Measurements from ENCODE around the gene GDF2. TPM values are rescaled to one million over a fixed set of nuclear protein-coding genes. Genes with fewer than 3 reads are reported as not detected.

GDF2 gene
- total RNA-seq, 2 donors from 2014 or later = not detected

DNA sequence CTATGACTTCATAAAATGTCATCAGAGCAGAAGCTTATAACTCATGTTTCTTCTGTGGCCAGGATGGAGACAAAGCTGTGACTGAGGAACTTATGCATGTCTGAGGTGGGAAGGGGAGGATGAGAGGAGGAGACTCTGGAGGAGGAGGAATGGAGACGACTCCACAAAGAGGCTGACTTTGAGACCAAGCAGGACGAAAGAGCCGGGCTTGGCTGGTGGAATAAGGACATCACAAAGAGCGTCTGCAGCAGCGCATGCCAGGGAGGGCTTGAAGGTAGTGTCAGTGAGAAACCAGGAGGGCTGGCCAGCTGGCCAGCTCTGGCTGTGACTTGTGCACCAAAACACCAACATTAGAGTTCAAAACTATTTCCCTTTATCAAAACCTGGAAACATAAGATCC, 6.1 kb upstream of the GDF2 start:
- peaks cover 0 to 12% of the 10 kb centered on the region in 2 donors for H3K4me1 ChIP-seq (ENCODE audit: control insufficient read depth in 1 of 2, low read depth in 2 of 2)
- DNase-seq (ENCODE audit: low spot score) = no peak
- H3K27ac ChIP-seq = no peak overlapping the region
- H3K4me3 ChIP-seq = no peak overlapping the region
- TF ChIP-seq, protein P1, sequence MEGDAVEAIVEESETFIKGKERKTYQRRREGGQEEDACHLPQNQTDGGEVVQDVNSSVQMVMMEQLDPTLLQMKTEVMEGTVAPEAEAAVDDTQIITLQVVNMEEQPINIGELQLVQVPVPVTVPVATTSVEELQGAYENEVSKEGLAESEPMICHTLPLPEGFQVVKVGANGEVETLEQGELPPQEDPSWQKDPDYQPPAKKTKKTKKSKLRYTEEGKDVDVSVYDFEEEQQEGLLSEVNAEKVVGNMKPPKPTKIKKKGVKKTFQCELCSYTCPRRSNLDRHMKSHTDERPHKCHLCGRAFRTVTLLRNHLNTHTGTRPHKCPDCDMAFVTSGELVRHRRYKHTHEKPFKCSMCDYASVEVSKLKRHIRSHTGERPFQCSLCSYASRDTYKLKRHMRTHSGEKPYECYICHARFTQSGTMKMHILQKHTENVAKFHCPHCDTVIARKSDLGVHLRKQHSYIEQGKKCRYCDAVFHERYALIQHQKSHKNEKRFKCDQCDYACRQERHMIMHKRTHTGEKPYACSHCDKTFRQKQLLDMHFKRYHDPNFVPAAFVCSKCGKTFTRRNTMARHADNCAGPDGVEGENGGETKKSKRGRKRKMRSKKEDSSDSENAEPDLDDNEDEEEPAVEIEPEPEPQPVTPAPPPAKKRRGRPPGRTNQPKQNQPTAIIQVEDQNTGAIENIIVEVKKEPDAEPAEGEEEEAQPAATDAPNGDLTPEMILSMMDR (IDR thresholded peaks at IDR 0.05) = no peak
- ATAC-seq (ENCODE audit: insufficient number of reproducible peaks, low FRiP score, low read depth) = no peak
- H3K27me3 ChIP-seq (replicated peaks; ENCODE audit: insufficient read depth) = no peaks in the 10 kb centered on the region
- no peaks in the 10 kb centered on the region for H3K36me3 ChIP-seq
- no peaks in the 10 kb centered on the region for H3K9me3 ChIP-seq

GRCh38 chr10:47317251-47317650, 5.0 kb upstream of the GDF2 start:
- no peaks in the 10 kb centered on the region for H3K9me3 ChIP-seq
- TF ChIP-seq, protein P1 (IDR thresholded peaks at IDR 0.05) = no peak
- ATAC-seq (ENCODE audit: insufficient number of reproducible peaks, low FRiP score, low read depth) = no peak
- H3K27ac ChIP-seq = no peak overlapping the region
- H3K27me3 ChIP-seq (replicated peaks; ENCODE audit: insufficient read depth) = no peaks in the 10 kb centered on the region
- DNase-seq (ENCODE audit: low spot score) = no peak
- peaks cover 0 to under 1% of the 10 kb centered on the region in 2 donors for H3K4me1 ChIP-seq (ENCODE audit: control insufficient read depth in 1 of 2, low read depth in 2 of 2)
- no peak overlapping the region for H3K4me3 ChIP-seq
- H3K36me3 ChIP-seq = no peaks in the 10 kb centered on the region

GRCh38 chr10:47318706-47319105, 3.5 kb upstream of the GDF2 start:
- DNase-seq (ENCODE audit: low spot score) = no peak
- no peaks in the 10 kb centered on the region for H3K4me1 ChIP-seq (ENCODE audit: control insufficient read depth in 1 of 2, low read depth in 2 of 2)
- H3K4me3 ChIP-seq = no peak overlapping the region
- TF ChIP-seq, protein P1 (IDR thresholded peaks at IDR 0.05) = no peak
- no peak for ATAC-seq (ENCODE audit: insufficient number of reproducible peaks, low FRiP score, low read depth)
- no peaks in the 10 kb centered on the region for H3K27me3 ChIP-seq (replicated peaks; ENCODE audit: insufficient read depth)
- no peaks in the 10 kb centered on the region for H3K36me3 ChIP-seq
- no peaks in the 10 kb centered on the region for H3K9me3 ChIP-seq
- no peak overlapping the region for H3K27ac ChIP-seq

- no peaks in the 10 kb centered on the region for H3K27me3 ChIP-seq (replicated peaks; ENCODE audit: insufficient read depth)
- H3K36me3 ChIP-seq = no peaks in the 10 kb centered on the region
- no peak for DNase-seq (ENCODE audit: low spot score)
- H3K4me1 ChIP-seq (ENCODE audit: control insufficient read depth in 1 of 2, low read depth in 2 of 2) = no peaks in the 10 kb centered on the region
- H3K4me3 ChIP-seq = no peak overlapping the region
- no peaks in the 10 kb centered on the region for H3K9me3 ChIP-seq
- ATAC-seq (ENCODE audit: insufficient number of reproducible peaks, low FRiP score, low read depth) = no peak
- TF ChIP-seq, protein P1 (IDR thresholded peaks at IDR 0.05) = no peak
- no peak overlapping the region for H3K27ac ChIP-seq
Measured at GRCh38 chr10:47319784-47320183, 2.5 kb upstream of the GDF2 start.

- TF ChIP-seq, protein P1 (IDR thresholded peaks at IDR 0.05) = no peak
- no peaks in the 10 kb centered on the region for H3K36me3 ChIP-seq
- no peaks in the 10 kb centered on the region for H3K9me3 ChIP-seq
- no peak overlapping the region for H3K4me3 ChIP-seq
- no peak for DNase-seq (ENCODE audit: low spot score)
- H3K4me1 ChIP-seq (ENCODE audit: control insufficient read depth in 1 of 2, low read depth in 2 of 2) = no peaks in the 10 kb centered on the region
- no peak for ATAC-seq (ENCODE audit: insufficient number of reproducible peaks, low FRiP score, low read depth)
- no peaks in the 10 kb centered on the region for H3K27me3 ChIP-seq (replicated peaks; ENCODE audit: insufficient read depth)
- no peak overlapping the region for H3K27ac ChIP-seq
Measured at GRCh38 chr10:47320812-47321211, 1.4 kb upstream of the GDF2 start.

All from thoracic aorta (tissue), 2 donors.